GM12875 (cell line): ENCODE results near the gene HMX2.
A peak's percentile ranks its signal among the peaks of the same experiment; 100 is the strongest.

Experiments used
- H3K4me3 ChIP-seq: one replicate; pipeline ENCODE4 v1.5.1; 2011; ENCODE audit warnings: low read depth, low read length, control low read depth
- CTCF ChIP-seq: IDR thresholded peaks from 2 replicates; pipeline ENCODE4 v1.5.1; 2011; ENCODE audit warnings: low read depth, mild to moderate bottlenecking, control low read depth, inconsistent platforms, low read length, moderate library complexity, borderline replicate concordance; ENCODE audit not compliant: insufficient read depth

HMX2 gene

GRCh38 chr10:123134343-123134914 lies 13.5 kb upstream of the HMX2 start:
- no peak for TF ChIP-seq CTCF
- H3K4me3 ChIP-seq = peak overlapping the region; percentile 77

- peak overlapping the region; percentile 77 for H3K4me3 ChIP-seq
- no peak for TF ChIP-seq CTCF
These were observed 13.0 kb upstream of the HMX2 start for GRCh38 chr10:123134915-123135414.

- H3K4me3 ChIP-seq = peak within 1 kb of the TSS; percentile 77
- no peak for TF ChIP-seq CTCF
These were observed 12.4 kb upstream of the HMX2 start, which contains the start of gene HMX3 for GRCh38 chr10:123135415-123136141. Gene HMX3 (plus strand): TSS chr10:123135970. CDS start chr10:123136051, 81 bp downstream.

- peak overlapping the region; percentile 77 for H3K4me3 ChIP-seq
These were observed 11.6 kb upstream of the HMX2 start for GRCh38 chr10:123136221-123136805.

GRCh38 chr10:123136806-123137642 lies 10.9 kb upstream of the HMX2 start:
- TF ChIP-seq CTCF = no peak
- H3K4me3 ChIP-seq = peak overlapping the region; percentile 77

More at GRCh38 chr10:123136221-123136805, 11.6 kb upstream of the HMX2 start:
- TF ChIP-seq CTCF = no peak

GRCh38 chr10:123139165-123139520 lies 8.8 kb upstream of the HMX2 start:
- H3K4me3 ChIP-seq = peak overlapping the region; percentile 77
- TF ChIP-seq CTCF = no peak
